Measurements from ENCODE around the gene PKP3.
A peak's percentile ranks its signal among the peaks of the same experiment; 100 is the strongest.
"Not testable (repeated sequence)": the region's sequence is repeated elsewhere in the genome, so short reads cannot be mapped to it uniquely, and the experiment has no call there.

Gene PKP3

GRCh38 chr11:407651-408123 is 13.7 kb downstream of the PKP3 start:
- no peak overlapping the region for H3K4me3 ChIP-seq (ENCODE audit: control insufficient read depth, low read depth, low read length)
- DNase-seq (ENCODE audit: low read depth) = no peak
- TF ChIP-seq CTCF (IDR thresholded peaks at IDR 0.05; ENCODE audit: control insufficient read depth, insufficient read depth, low read depth, low read length, missing control alignments) = no peak

GRCh38 chr11:408154-409007 is 14.4 kb downstream of the PKP3 start:
- DNase-seq (ENCODE audit: low read depth) = no peak
- TF ChIP-seq CTCF (IDR thresholded peaks at IDR 0.05; ENCODE audit: control insufficient read depth, insufficient read depth, low read depth, low read length, missing control alignments) = no peak

GRCh38 chr11:409008-409599 is 15.1 kb downstream of the PKP3 start:
- TF ChIP-seq CTCF (IDR thresholded peaks at IDR 0.05; ENCODE audit: control insufficient read depth, insufficient read depth, low read depth, low read length, missing control alignments) = no peak
- DNase-seq (ENCODE audit: low read depth) = no peak

More at GRCh38 chr11:408154-409007, 14.4 kb downstream of the PKP3 start:
- H3K4me3 ChIP-seq (ENCODE audit: control insufficient read depth, low read depth, low read length) = no peak overlapping the region

GRCh38 chr11:409600-410483 is 15.8 kb downstream of the PKP3 start:
- DNase-seq (ENCODE audit: low read depth) = no peak
- H3K4me3 ChIP-seq (ENCODE audit: control insufficient read depth, low read depth, low read length) = no peak overlapping the region
- TF ChIP-seq CTCF (IDR thresholded peaks at IDR 0.05; ENCODE audit: control insufficient read depth, insufficient read depth, low read depth, low read length, missing control alignments) = peak; percentile 28

More at GRCh38 chr11:409008-409599, 15.1 kb downstream of the PKP3 start:
- H3K4me3 ChIP-seq (ENCODE audit: control insufficient read depth, low read depth, low read length) = no peak overlapping the region

- not testable (repeated sequence) for H3K4me3 ChIP-seq (ENCODE audit: control insufficient read depth, low read depth, low read length); DNase-seq (ENCODE audit: low read depth)
Measured at GRCh38 chr11:410711-411110, 16.7 kb downstream of the PKP3 start.

- not testable (repeated sequence) for DNase-seq (ENCODE audit: low read depth)
Measured at GRCh38 chr11:411520-411919, 17.5 kb downstream of the PKP3 start.

GRCh38 chr11:412641-413119 is 18.7 kb downstream of the PKP3 start:
- H3K4me3 ChIP-seq (ENCODE audit: control insufficient read depth, low read depth, low read length) = no peak overlapping the region
- no peak for TF ChIP-seq CTCF (IDR thresholded peaks at IDR 0.05; ENCODE audit: control insufficient read depth, insufficient read depth, low read depth, low read length, missing control alignments)
- no peak for DNase-seq (ENCODE audit: low read depth)

More at GRCh38 chr11:411520-411919, 17.5 kb downstream of the PKP3 start:
- H3K4me3 ChIP-seq (ENCODE audit: control insufficient read depth, low read depth, low read length) = not testable (repeated sequence)
